Measurements from ENCODE around the gene FSTL4. TPM values are rescaled to one million over a fixed set of nuclear protein-coding genes. Genes with fewer than 3 reads are reported as not detected.

Gene FSTL4
- total and polyA plus RNA-seq, 2 of the 13 experiments (the other 11 are each of a cell fraction or from before 2014, with no cell fraction given) = 2.1 to 3.0 TPM

GRCh38 chr5:133569347-133569746 lies 43.0 kb downstream of the FSTL4 start:
- Histone ChIP-seq H3K27me3 (ENCODE audit: control insufficient read depth in 1 of 2, insufficient read depth in 2 of 2, low read length in 2 of 2) (peaks cover 0 to 6% of the 10 kb centered on the region in 2 experiments; a peak in 1 of 5 replicates), H3K4me1 (ENCODE audit: insufficient read depth, low read length) (no peaks in the 10 kb centered on the region), H3K9me3 (ENCODE audit: low read length) (no peaks in the 10 kb centered on the region), H3K36me3 (replicated peaks in 1 of 2; ENCODE audit: control insufficient read depth in 1 of 2, insufficient read depth in 2 of 2, low read length in 2 of 2) (no peaks in the 10 kb centered on the region), H2AFZ (ENCODE audit: low read length) (no peak overlapping the region), H3K9ac (ENCODE audit: insufficient read depth, low read depth, low read length) (no peak overlapping the region), H3K4me3 (replicated peaks in 1 of 3; ENCODE audit: insufficient read depth in 1 of 3, low read depth in 2 of 3, low read length in 3 of 3) (no peak overlapping the region), H3K27ac (ENCODE audit: extremely low read length, insufficient read depth, low read length) (no peak overlapping the region), H3K4me2 (ENCODE audit: low read depth, low read length) (no peak overlapping the region), H4K20me1 (ENCODE audit: insufficient read depth, low read length) (no peaks in the 10 kb centered on the region), H3K79me2 (ENCODE audit: insufficient read depth, low read length) (no peaks in the 10 kb centered on the region)
- ChIA-PET POLR2A (no interaction called here), CTCF (ENCODE audit: low intra/inter-chr PET ratio, low total read pairs) (no interaction called here)
- BruUV-seq (replicated peaks) = no TSS peak
- FAIRE-seq (no peak), DNase-seq (ENCODE audit: low spot score) (no peak), ATAC-seq (no peak)
- TF ChIP-seq BCL6 (CRISPR knock-in tag; IDR thresholded peaks at IDR 0.05) = no peak
- 0% methylated on average over 1 of the region's 1 CpG for WGBS (ENCODE audit: low lambda C conversion rate)
- in situ Hi-C loops (cut with HindIII; ENCODE audit: extremely low pct_ligation_motif_present, low pct_unique_long_range_greater_than_20kb) = no loop called here
- intact Hi-C loops (cut with micrococcal nuclease; ENCODE audit: unreplicated experiment) = no loop called here

- POLR2A ChIA-PET = no interaction called here
- no peak for FAIRE-seq
- no peak for DNase-seq (ENCODE audit: low spot score)
- intact Hi-C loops (cut with micrococcal nuclease; ENCODE audit: unreplicated experiment) (no loop called here), in situ Hi-C loops (cut with HindIII; ENCODE audit: extremely low pct_ligation_motif_present, low pct_unique_long_range_greater_than_20kb) (no loop called here)
- 0% methylated on average over 3 of the region's 3 CpGs for WGBS (ENCODE audit: low lambda C conversion rate)
- Histone ChIP-seq H3K27ac (ENCODE audit: extremely low read length, insufficient read depth, low read length) (no peak overlapping the region), H3K4me1 (ENCODE audit: insufficient read depth, low read length) (no peaks in the 10 kb centered on the region), H3K4me3 (replicated peaks in 1 of 3; ENCODE audit: insufficient read depth in 1 of 3, low read depth in 2 of 3, low read length in 3 of 3) (no peak overlapping the region), H3K36me3 (replicated peaks in 1 of 2; ENCODE audit: control insufficient read depth in 1 of 2, insufficient read depth in 2 of 2, low read length in 2 of 2) (no peaks in the 10 kb centered on the region), H2AFZ (ENCODE audit: low read length) (no peak overlapping the region), H3K27me3 (ENCODE audit: control insufficient read depth in 1 of 2, insufficient read depth in 2 of 2, low read length in 2 of 2) (peaks cover 1 to 9% of the 10 kb centered on the region in 2 experiments; a peak in 1 of 5 replicates), H3K9ac (ENCODE audit: insufficient read depth, low read depth, low read length) (no peak overlapping the region), H3K79me2 (ENCODE audit: insufficient read depth, low read length) (no peaks in the 10 kb centered on the region), H3K9me3 (ENCODE audit: low read length) (no peaks in the 10 kb centered on the region), H4K20me1 (ENCODE audit: insufficient read depth, low read length) (no peaks in the 10 kb centered on the region), H3K4me2 (ENCODE audit: low read depth, low read length) (no peak overlapping the region)
- CTCF ChIA-PET (ENCODE audit: low intra/inter-chr PET ratio, low total read pairs) = no interaction called here
- no TSS peak for BruUV-seq (replicated peaks)
- ATAC-seq = no peak
- TF ChIP-seq DNMT3B (CRISPR knock-in tag; conservative IDR thresholded peaks at IDR 0.05) = no peak
- TF ChIP-seq MTERF4 (CRISPR knock-in tag; IDR thresholded peaks at IDR 0.05) = no peak
- TF ChIP-seq ZNF446 (CRISPR knock-in tag; IDR thresholded peaks at IDR 0.05) = no peak
- TF ChIP-seq ZNF512 (CRISPR knock-in tag; IDR thresholded peaks at IDR 0.05) = no peak
- TF ChIP-seq ZNF879 (CRISPR knock-in tag; IDR thresholded peaks at IDR 0.05) = no peak
- no peak for TF ChIP-seq ZNF224 (CRISPR knock-in tag; IDR thresholded peaks at IDR 0.05)
- no peak for TF ChIP-seq ZBTB37 (CRISPR knock-in tag; IDR thresholded peaks at IDR 0.05)
- no peak for TF ChIP-seq ZUFSP (CRISPR knock-in tag; IDR thresholded peaks at IDR 0.05; ENCODE audit: borderline replicate concordance)
- no peak for TF ChIP-seq ZNF784 (CRISPR knock-in tag; IDR thresholded peaks at IDR 0.05; ENCODE audit: borderline replicate concordance)
- TF ChIP-seq FOXP1 (IDR thresholded peaks at IDR 0.05) = no peak
- TF ChIP-seq FOXP1 (CRISPR knock-in tag; IDR thresholded peaks at IDR 0.05) = no peak
Measured at GRCh38 chr5:133565993-133566392, 46.3 kb downstream of the FSTL4 start.

Measured in HepG2 (cell line).